ENCODE data around the gene APOL1.
A peak's percentile ranks its signal among the peaks of the same experiment; 100 is the strongest.
"Not testable (repeated sequence)": the region's sequence is repeated elsewhere in the genome, so short reads cannot be mapped to it uniquely, and the experiment has no call there.

Gene APOL1

GRCh38 chr22:36252754-36253522 lies at the start of gene APOL1:
Gene APOL1 (plus strand): TSS chr22:36253133. CDS start chr22:36254956, 1,823 bp downstream.
- DNase-seq, result peak; percentile 77

- not testable (repeated sequence) for DNase-seq
Measured at GRCh38 chr22:36203441-36203840, 49.5 kb upstream of the APOL1 start.

GRCh38 chr22:36204001-36204631 lies 48.8 kb upstream of the APOL1 start:
- no peak for DNase-seq

- DNase-seq, result no peak
Measured at GRCh38 chr22:36204632-36205015, 48.3 kb upstream of the APOL1 start.

- DNase-seq, result not testable (repeated sequence)
Measured at GRCh38 chr22:36205573-36205972, 47.4 kb upstream of the APOL1 start.

- DNase-seq, result no peak
Measured at GRCh38 chr22:36206255-36206654, 46.7 kb upstream of the APOL1 start.

GRCh38 chr22:36208162-36208765 lies 44.7 kb upstream of the APOL1 start:
- DNase-seq, result no peak

- DNase-seq, result no peak
Measured at GRCh38 chr22:36208914-36209313, 44.0 kb upstream of the APOL1 start.

- DNase-seq, result not testable (repeated sequence)
Measured at GRCh38 chr22:36209488-36209908, 43.4 kb upstream of the APOL1 start.

GRCh38 chr22:36210224-36210623 lies 42.7 kb upstream of the APOL1 start:
- no peak for DNase-seq

GRCh38 chr22:36211237-36211861 lies 41.6 kb upstream of the APOL1 start:
- DNase-seq, result no peak

GRCh38 chr22:36212901-36213300 lies 40.0 kb upstream of the APOL1 start:
- no peak for DNase-seq

- DNase-seq, result no peak
Measured at GRCh38 chr22:36213586-36213985, 39.3 kb upstream of the APOL1 start.

- DNase-seq, result no peak
Measured at GRCh38 chr22:36215981-36216380, 37.0 kb upstream of the APOL1 start.

- no peak for DNase-seq
Measured at GRCh38 chr22:36218648-36219193, 34.2 kb upstream of the APOL1 start.

- no peak for DNase-seq
Measured at GRCh38 chr22:36220451-36220921, 32.4 kb upstream of the APOL1 start.

GRCh38 chr22:36221799-36222751 lies 30.9 kb upstream of the APOL1 start:
- peak; percentile 52 for DNase-seq

GRCh38 chr22:36222887-36223450 lies 30.0 kb upstream of the APOL1 start:
- no peak for DNase-seq

- DNase-seq, result no peak
Measured at GRCh38 chr22:36223504-36223903, 29.4 kb upstream of the APOL1 start.

- no peak for DNase-seq
Measured at GRCh38 chr22:36224245-36224644, 28.7 kb upstream of the APOL1 start.

GRCh38 chr22:36225333-36225922 lies 27.5 kb upstream of the APOL1 start:
- no peak for DNase-seq

Data from CD4-positive, alpha-beta T cell treated with Interleukin-21 for 1 hour (primary cell).